T47D (cell line): ENCODE results near the gene CCR8.

Experiments
- DNase-seq, 2 experiments: peaks; one replicate each; pipeline versions ENCODE4 v3.0.0 to v3.0.0-alpha.2; 2011 to 2012; ENCODE audit warnings: low read depth in 1 of 2, low spot score in 1 of 2
- JUND ChIP-seq: IDR thresholded peaks from 2 replicates; pipeline ENCODE4 v1.6.1; 2012; ENCODE audit warnings: low read depth
- in situ Hi-C: cut with HindIII; loops from 2 replicates; pipeline ENCODE4 v1.10.0; 2016; ENCODE audit warnings: low sequenced_read_pairs, low pct_unique_long_range_greater_than_20kb

The CCR8 gene

GRCh38 chr3:39329493-39329892 lies at the start of gene CCR8:
Gene CCR8 (plus strand): TSS chr3:39329709. CDS start chr3:39332332, 2,623 bp downstream.
- in situ Hi-C loops, result no loop called here
- TF ChIP-seq JUND, result no peak
- peak in 1 of 2 experiments; percentile 7 for DNase-seq

GRCh38 chr3:39279745-39280517 lies 49.6 kb upstream of the CCR8 start, which contains the start of gene CX3CR1:
Gene CX3CR1 (minus strand): TSS chr3:39280036. CDS start chr3:39266509, 13,527 bp downstream.
- in situ Hi-C loops, result no loop called here
- no peak for DNase-seq
- no peak for TF ChIP-seq JUND

- in situ Hi-C loops, result no loop called here
- no peak for DNase-seq
- no peak for TF ChIP-seq JUND
Measured at GRCh38 chr3:39280571-39280970, 48.9 kb upstream of the CCR8 start.

GRCh38 chr3:39281533-39281932 lies 48.0 kb upstream of the CCR8 start:
- in situ Hi-C loops, result no loop called here
- peak in 1 of 2 experiments; percentile 61 for DNase-seq
- no peak for TF ChIP-seq JUND

- TF ChIP-seq JUND, result no peak
- DNase-seq, result no peak
- in situ Hi-C loops, result no loop called here
Measured at GRCh38 chr3:39282057-39282456, 47.5 kb upstream of the CCR8 start.

GRCh38 chr3:39284457-39284881 lies 45.0 kb upstream of the CCR8 start:
- no peak for TF ChIP-seq JUND
- in situ Hi-C loops, result no loop called here
- DNase-seq, result no peak

GRCh38 chr3:39285332-39285731 lies 44.2 kb upstream of the CCR8 start:
- TF ChIP-seq JUND, result no peak
- in situ Hi-C loops, result no loop called here
- DNase-seq, result no peak

- TF ChIP-seq JUND, result no peak
- DNase-seq, result no peak
- in situ Hi-C loops, result no loop called here
Measured at GRCh38 chr3:39286771-39287170, 42.7 kb upstream of the CCR8 start.

GRCh38 chr3:39287216-39288164 lies 42.0 kb upstream of the CCR8 start:
- TF ChIP-seq JUND, result no peak
- DNase-seq, result peak in 1 of 2 experiments; percentile 59
- in situ Hi-C loops, result no loop called here

GRCh38 chr3:39288300-39288808 lies 41.2 kb upstream of the CCR8 start:
- DNase-seq, result peak; percentile 89
- in situ Hi-C loops, result no loop called here
- TF ChIP-seq JUND, result no peak

GRCh38 chr3:39289107-39289506 lies 40.4 kb upstream of the CCR8 start:
- TF ChIP-seq JUND, result no peak
- in situ Hi-C loops, result no loop called here

GRCh38 chr3:39290255-39290654 lies 39.3 kb upstream of the CCR8 start:
- TF ChIP-seq JUND, result no peak
- in situ Hi-C loops, result no loop called here
- no peak for DNase-seq

More at GRCh38 chr3:39289107-39289506, 40.4 kb upstream of the CCR8 start:
- DNase-seq, result no peak
